ENCODE measurements around the gene NFE2L1. TPM values are rescaled to one million over a fixed set of nuclear protein-coding genes. Genes with fewer than 3 reads are reported as not detected.

The NFE2L1 gene
- total and polyA plus RNA-seq, 2 of the 8 experiments (the other 6 are each of a cell fraction or from before 2014, with no cell fraction given): 140 to 143 TPM

- TF ChIP-seq CHD7 (IDR thresholded peaks at IDR 0.05; ENCODE audit: insufficient replicate concordance, low read length) (no peak), JUND (IDR thresholded peaks at IDR 0.05; ENCODE audit: low read length) (no peak), SUZ12 (IDR thresholded peaks at IDR 0.05; ENCODE audit: low read length) (no peak), E2F6 (IDR thresholded peaks at IDR 0.05) (peak; percentile 57), POLR2AphosphoS5 (IDR thresholded peaks at IDR 0.05; ENCODE audit: low read depth, low read length) (peak; percentile 81), ASH2L (IDR thresholded peaks at IDR 0.05; ENCODE audit: low read length) (peak; percentile 42), HDAC6 (IDR thresholded peaks at IDR 0.05; ENCODE audit: low read depth, low read length) (no peak), SIN3A (conservative IDR thresholded peaks at IDR 0.05 in 1 of 2, IDR thresholded peaks at IDR 0.05 in 1 of 2; ENCODE audit: low read depth in 1 of 2, low read length in 2 of 2) (peak; percentile 40 to 45; a peak in 2 of 4 replicates)
Observed at GRCh38 chr17:48023400-48024148, 24.6 kb upstream of the NFE2L1 start (continued).

Data from H1 (cell line).